GM12874 (cell line): ENCODE measurements around the gene TRIM45.

Source experiments
- CTCF ChIP-seq: IDR thresholded peaks from 2 replicates; pipeline ENCODE4 v1.5.1; 2011; ENCODE audit warnings: low read depth, mild to moderate bottlenecking, control low read depth, low read length, moderate library complexity; ENCODE audit not compliant: insufficient read depth

Gene TRIM45

GRCh38 chr1:117079737-117080136 is 41.8 kb downstream of the TRIM45 start:
- no peak for TF ChIP-seq CTCF

- TF ChIP-seq CTCF = no peak
These were observed 44.3 kb downstream of the TRIM45 start for GRCh38 chr1:117077267-117077666.

GRCh38 chr1:117076648-117077047 is 44.9 kb downstream of the TRIM45 start:
- TF ChIP-seq CTCF = no peak

GRCh38 chr1:117070124-117070523 is 51.4 kb downstream of the TRIM45 start:
- TF ChIP-seq CTCF = no peak

- TF ChIP-seq CTCF = 0 out of 2 replicates have a peak, but pooled peaks have one; percentile 10
These were observed 52.2 kb downstream of the TRIM45 start for GRCh38 chr1:117069220-117069844.

- no peak for TF ChIP-seq CTCF
These were observed 53.0 kb downstream of the TRIM45 start for GRCh38 chr1:117068580-117068979.

GRCh38 chr1:117067533-117068370 is 53.8 kb downstream of the TRIM45 start:
- TF ChIP-seq CTCF = peak; percentile 65
